ENCODE results near the gene AKR1B1. TPM values are rescaled to one million over a fixed set of nuclear protein-coding genes. Genes with fewer than 3 reads are reported as not detected.
A peak's percentile ranks its signal among the peaks of the same experiment; 100 is the strongest.

The AKR1B1 gene
- total and polyA plus RNA-seq, 9 of the 15 experiments (the other 6 are each of a cell fraction or from before 2014, with no cell fraction given): 2.0 to 10.6 (median 6.2) TPM

DNA sequence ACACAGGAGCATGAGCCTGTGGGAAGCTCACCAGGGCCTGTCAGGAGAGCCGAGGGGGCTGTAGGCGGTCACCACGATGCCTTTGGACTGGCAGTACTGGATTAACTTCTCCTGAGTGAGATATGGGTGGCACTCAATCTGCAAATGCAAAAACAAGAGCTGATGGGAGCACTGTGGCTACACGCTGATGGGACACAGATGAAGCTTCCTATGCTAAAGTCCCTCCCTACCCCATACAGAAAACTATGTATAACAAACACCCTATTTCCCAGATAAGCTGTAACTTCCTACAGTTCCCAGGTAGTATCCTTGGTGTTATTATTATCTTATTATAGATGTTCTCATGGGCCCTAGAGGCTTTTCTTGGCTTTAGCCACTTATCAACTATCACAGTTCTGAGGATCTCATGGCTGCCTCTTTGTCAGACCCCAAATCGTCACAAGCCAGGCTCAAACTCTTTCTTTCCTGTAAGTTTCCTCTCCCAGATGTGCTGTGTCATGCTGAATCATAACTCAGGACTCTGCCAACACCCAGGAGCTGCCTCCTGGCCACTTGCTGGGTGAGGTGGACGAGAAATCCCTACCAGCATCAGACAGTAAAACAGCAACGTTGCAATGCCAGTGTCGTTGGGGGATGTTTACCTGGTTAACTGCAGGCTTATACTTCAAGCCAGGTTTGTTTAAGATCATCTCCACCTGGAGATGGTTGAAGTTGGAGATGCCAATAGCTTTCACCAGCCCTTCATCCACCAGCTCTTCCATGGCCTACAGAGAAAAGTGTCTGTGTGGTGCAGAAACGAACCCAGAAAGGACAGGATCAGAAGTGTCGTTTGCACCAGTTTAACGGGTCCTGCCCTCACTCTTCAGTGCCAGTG is 10.3 kb downstream of the AKR1B1 start (continued):
- TF ChIP-seq, protein P1, sequence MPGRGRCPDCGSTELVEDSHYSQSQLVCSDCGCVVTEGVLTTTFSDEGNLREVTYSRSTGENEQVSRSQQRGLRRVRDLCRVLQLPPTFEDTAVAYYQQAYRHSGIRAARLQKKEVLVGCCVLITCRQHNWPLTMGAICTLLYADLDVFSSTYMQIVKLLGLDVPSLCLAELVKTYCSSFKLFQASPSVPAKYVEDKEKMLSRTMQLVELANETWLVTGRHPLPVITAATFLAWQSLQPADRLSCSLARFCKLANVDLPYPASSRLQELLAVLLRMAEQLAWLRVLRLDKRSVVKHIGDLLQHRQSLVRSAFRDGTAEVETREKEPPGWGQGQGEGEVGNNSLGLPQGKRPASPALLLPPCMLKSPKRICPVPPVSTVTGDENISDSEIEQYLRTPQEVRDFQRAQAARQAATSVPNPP (IDR thresholded peaks at IDR 0.05; ENCODE audit: borderline replicate concordance, insufficient read depth, insufficient read length): no peak
- TF ChIP-seq CTBP1 (IDR thresholded peaks at IDR 0.05; ENCODE audit: borderline replicate concordance) (peak; percentile 43; the same call in 1 of the 2 replicates), TBP (optimal IDR thresholded peaks at IDR 0.05; ENCODE audit: low read depth, low read length) (peak; percentile 12), TEAD1 (CRISPR knock-in tag; IDR thresholded peaks at IDR 0.05) (0 out of 4 replicates have a peak, but pooled peaks of 1 of the 2 experiments have one; percentile 4), FOXJ2 (tag; IDR thresholded peaks at IDR 0.05) (peak; percentile 77), RAD21 (CRISPR knock-in tag; conservative IDR thresholded peaks at IDR 0.05 in 1 of 2, IDR thresholded peaks at IDR 0.05 in 1 of 2) (0 out of 4 replicates have a peak, but pooled peaks of 1 of the 2 experiments have one; percentile 9), CBX8 (IDR thresholded peaks at IDR 0.05; ENCODE audit: borderline replicate concordance, extremely low read depth, low read depth, low read length, poor library complexity, severe bottlenecking) (no peak), DPF2 (IDR thresholded peaks at IDR 0.05) (peak; percentile 94), KLF13 (tag; IDR thresholded peaks at IDR 0.05; ENCODE audit: borderline replicate concordance, low read depth) (0 out of 2 replicates have a peak, but pooled peaks have one; percentile 15), CHCHD3 (CRISPR knock-in tag; IDR thresholded peaks at IDR 0.05) (no peak), SRF (CRISPR knock-in tag; IDR thresholded peaks at IDR 0.05) (peak in 1 of 2 experiments; percentile 11; a peak in 1 of 4 replicates), CBFA2T3 (IDR thresholded peaks at IDR 0.05) (peak; percentile 76), ZNF707 (CRISPR knock-in tag; conservative IDR thresholded peaks at IDR 0.05) (no peak), TRIM24 (IDR thresholded peaks at IDR 0.05) (peak in 1 of 2 experiments; percentile 60; a peak in 2 of 4 replicates), NFE2 (IDR thresholded peaks at IDR 0.05; ENCODE audit: low read depth) (peak; percentile 99), L3MBTL2 (IDR thresholded peaks at IDR 0.05) (peak; percentile 38; the same call in 1 of the 2 replicates), HIVEP1 (CRISPR knock-in tag; IDR thresholded peaks at IDR 0.05) (no peak), ZNF175 (CRISPR knock-in tag; IDR thresholded peaks at IDR 0.05; ENCODE audit: low read depth) (peak; percentile 69; the same call in 1 of the 2 replicates), RBBP5 (IDR thresholded peaks at IDR 0.05; ENCODE audit: borderline replicate concordance, insufficient read depth, low read length, poor library complexity, severe bottlenecking) (no peak), RBM15 (IDR thresholded peaks at IDR 0.05; ENCODE audit: insufficient read depth, low read length) (no peak), RBM22 (IDR thresholded peaks at IDR 0.05; ENCODE audit: low read depth, low read length, poor library complexity, severe bottlenecking) (no peak)
- TF ChIP-seq, protein P2, sequence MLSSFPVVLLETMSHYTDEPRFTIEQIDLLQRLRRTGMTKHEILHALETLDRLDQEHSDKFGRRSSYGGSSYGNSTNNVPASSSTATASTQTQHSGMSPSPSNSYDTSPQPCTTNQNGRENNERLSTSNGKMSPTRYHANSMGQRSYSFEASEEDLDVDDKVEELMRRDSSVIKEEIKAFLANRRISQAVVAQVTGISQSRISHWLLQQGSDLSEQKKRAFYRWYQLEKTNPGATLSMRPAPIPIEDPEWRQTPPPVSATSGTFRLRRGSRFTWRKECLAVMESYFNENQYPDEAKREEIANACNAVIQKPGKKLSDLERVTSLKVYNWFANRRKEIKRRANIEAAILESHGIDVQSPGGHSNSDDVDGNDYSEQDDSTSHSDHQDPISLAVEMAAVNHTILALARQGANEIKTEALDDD (IDR thresholded peaks at IDR 0.05): peak; percentile 80
- TF ChIP-seq, protein P3, sequence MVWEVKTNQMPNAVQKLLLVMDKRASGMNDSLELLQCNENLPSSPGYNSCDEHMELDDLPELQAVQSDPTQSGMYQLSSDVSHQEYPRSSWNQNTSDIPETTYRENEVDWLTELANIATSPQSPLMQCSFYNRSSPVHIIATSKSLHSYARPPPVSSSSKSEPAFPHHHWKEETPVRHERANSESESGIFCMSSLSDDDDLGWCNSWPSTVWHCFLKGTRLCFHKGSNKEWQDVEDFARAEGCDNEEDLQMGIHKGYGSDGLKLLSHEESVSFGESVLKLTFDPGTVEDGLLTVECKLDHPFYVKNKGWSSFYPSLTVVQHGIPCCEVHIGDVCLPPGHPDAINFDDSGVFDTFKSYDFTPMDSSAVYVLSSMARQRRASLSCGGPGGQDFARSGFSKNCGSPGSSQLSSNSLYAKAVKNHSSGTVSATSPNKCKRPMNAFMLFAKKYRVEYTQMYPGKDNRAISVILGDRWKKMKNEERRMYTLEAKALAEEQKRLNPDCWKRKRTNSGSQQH (CRISPR knock-in tag; IDR thresholded peaks at IDR 0.05): 0 out of 2 replicates have a peak, but pooled peaks have one; percentile 53
